Measurements from ENCODE around the gene CNKSR1. TPM values are rescaled to one million over a fixed set of nuclear protein-coding genes. Genes with fewer than 3 reads are reported as not detected.

Gene CNKSR1
- total RNA-seq, 1 donor from 2014 or later = 50.2 TPM

DNA sequence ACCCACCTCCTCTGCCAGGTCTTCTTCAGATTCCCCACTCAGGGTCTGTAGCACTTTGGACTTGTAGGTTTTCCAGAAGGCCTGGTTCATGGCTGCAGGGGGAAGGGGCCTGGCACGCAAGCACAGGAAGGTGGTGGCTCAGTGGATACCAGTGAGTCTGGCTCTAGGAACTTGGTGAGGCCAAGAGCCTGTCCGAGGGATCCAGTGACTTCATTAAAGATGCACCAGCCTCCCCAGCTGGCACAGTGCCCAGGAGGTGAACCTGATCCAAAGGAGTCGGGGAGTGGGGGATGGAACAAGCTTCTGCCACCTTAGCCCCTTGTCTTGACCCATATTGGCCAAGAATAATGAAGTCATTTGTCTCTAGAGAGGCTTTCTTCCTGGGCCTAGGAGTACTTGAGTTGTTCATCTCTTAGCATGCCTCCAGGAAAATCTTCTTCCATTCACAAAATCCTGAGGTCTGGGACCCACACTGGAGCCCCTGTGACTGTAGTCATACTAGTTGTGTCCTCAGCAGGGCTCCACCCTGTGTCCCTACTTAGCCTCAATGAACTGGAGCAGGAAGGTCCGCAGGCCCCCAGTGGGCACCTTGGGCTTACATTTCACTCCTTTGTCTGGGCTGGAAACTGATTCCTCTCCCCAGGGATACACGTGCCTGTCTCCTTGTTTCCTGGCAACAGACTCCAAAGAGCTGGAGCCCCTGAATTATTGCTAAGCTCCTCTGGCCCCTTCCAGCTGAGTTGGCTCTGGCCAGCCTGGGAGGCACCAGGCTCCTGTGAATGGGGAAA is 8.7 kb upstream of the CNKSR1 start, which contains the start of gene C1orf232:
Gene C1orf232 (minus strand): TSS at position 554 of the 788 bp plus-strand sequence. CDS start 464 bp downstream, at position 90.
- Mint-ChIP-seq H3K4me1 (peaks cover 31% of the 10 kb centered on the region), H3K27me3 (ENCODE audit: low read depth) (no peaks in the 10 kb centered on the region), H3K4me3 (peak within 1 kb of the TSS; percentile 87), H3K9me3 (no peaks in the 10 kb centered on the region), H3K36me3 (no peaks in the 10 kb centered on the region), H3K27ac (peak within 1 kb of the TSS; percentile 93)
- TF ChIP-seq, protein P1, sequence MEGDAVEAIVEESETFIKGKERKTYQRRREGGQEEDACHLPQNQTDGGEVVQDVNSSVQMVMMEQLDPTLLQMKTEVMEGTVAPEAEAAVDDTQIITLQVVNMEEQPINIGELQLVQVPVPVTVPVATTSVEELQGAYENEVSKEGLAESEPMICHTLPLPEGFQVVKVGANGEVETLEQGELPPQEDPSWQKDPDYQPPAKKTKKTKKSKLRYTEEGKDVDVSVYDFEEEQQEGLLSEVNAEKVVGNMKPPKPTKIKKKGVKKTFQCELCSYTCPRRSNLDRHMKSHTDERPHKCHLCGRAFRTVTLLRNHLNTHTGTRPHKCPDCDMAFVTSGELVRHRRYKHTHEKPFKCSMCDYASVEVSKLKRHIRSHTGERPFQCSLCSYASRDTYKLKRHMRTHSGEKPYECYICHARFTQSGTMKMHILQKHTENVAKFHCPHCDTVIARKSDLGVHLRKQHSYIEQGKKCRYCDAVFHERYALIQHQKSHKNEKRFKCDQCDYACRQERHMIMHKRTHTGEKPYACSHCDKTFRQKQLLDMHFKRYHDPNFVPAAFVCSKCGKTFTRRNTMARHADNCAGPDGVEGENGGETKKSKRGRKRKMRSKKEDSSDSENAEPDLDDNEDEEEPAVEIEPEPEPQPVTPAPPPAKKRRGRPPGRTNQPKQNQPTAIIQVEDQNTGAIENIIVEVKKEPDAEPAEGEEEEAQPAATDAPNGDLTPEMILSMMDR (IDR thresholded peaks at IDR 0.05; ENCODE audit: unreplicated experiment) = no peak
- no peak for DNase-seq (ENCODE audit: low spot score in 2 of 2, unreplicated experiment in 2 of 2)

DNA sequence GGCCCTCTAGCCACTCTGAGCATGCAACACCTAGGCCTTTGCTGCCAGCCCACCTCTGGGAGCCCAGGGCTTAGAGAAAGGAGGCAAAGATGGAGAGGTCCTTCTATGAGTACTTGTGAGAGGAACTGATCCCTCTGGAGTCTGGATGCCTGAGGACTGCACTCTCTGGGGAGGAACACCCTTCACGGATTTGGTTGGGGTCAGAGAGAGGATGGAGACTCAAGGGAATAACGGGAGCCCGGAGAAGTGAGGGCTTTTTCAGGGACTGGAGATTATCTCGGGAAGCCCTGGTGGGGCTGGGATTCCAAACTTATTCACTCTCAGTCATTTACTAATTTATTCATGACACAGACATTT is 8.1 kb upstream of the CNKSR1 start:
- H3K4me1 Mint-ChIP-seq = peaks cover 31% of the 10 kb centered on the region
- H3K27me3 Mint-ChIP-seq (ENCODE audit: low read depth) = no peaks in the 10 kb centered on the region
- H3K27ac Mint-ChIP-seq = peak overlapping the region; percentile 85
- no peaks in the 10 kb centered on the region for H3K9me3 Mint-ChIP-seq
- no peaks in the 10 kb centered on the region for H3K36me3 Mint-ChIP-seq
- peak overlapping the region; percentile 87 for H3K4me3 Mint-ChIP-seq
- DNase-seq (ENCODE audit: low spot score in 2 of 2, unreplicated experiment in 2 of 2) = no peak
- TF ChIP-seq, protein P1 (IDR thresholded peaks at IDR 0.05; ENCODE audit: unreplicated experiment) = no peak

DNA sequence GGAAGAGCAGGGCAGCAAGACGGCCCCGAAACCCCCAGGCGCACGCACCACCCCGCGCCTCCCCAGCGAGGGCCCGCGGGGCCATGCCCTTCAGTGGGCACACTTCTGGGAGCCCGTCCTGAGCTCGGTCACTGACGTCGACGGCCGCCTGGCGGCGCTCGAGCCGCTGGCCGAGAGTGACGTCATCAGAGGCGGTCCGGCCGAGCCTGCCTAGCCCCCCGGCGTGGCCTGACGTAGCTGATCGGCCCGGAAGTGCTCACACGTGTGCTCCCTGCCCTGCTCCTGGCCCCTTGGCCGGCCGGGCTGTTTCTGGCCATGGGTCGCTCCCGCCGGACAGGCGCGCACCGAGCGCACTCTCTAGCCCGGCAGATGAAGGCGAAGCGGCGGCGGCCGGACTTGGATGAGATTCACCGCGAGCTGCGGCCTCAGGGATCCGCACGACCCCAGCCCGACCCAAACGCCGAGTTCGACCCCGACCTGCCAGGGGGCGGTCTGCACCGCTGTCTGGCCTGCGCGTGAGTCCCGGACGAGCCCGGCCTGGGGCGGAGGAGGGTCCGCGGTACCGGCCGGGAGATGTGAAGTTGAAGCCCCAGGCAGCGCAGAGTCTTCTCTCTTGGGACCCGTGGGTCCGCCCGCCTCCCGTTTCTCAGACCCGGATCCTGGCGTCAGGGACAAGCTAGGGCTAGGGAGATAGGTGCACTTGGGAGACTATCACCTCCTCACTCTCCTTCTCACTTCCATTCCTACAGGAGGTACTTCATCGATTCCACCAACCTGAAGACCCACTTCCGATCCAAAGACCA is 7.4 kb upstream of the CNKSR1 start, which contains the start of gene ZNF593:
Gene ZNF593 (plus strand): TSS at position 240 of the 803 bp plus-strand sequence. CDS start 76 bp downstream, at position 316.
- no peaks in the 10 kb centered on the region for H3K36me3 Mint-ChIP-seq
- peak; percentile 85 to 93 for DNase-seq (ENCODE audit: low spot score in 2 of 2, unreplicated experiment in 2 of 2)
- H3K4me1 Mint-ChIP-seq = peaks cover 25% of the 10 kb centered on the region
- H3K9me3 Mint-ChIP-seq = no peaks in the 10 kb centered on the region
- TF ChIP-seq, protein P1 (IDR thresholded peaks at IDR 0.05; ENCODE audit: unreplicated experiment) = peak; percentile 94
- peak within 1 kb of the TSS; percentile 93 for H3K27ac Mint-ChIP-seq
- no peaks in the 10 kb centered on the region for H3K27me3 Mint-ChIP-seq (ENCODE audit: low read depth)
- peak within 1 kb of the TSS; percentile 87 for H3K4me3 Mint-ChIP-seq

DNA sequence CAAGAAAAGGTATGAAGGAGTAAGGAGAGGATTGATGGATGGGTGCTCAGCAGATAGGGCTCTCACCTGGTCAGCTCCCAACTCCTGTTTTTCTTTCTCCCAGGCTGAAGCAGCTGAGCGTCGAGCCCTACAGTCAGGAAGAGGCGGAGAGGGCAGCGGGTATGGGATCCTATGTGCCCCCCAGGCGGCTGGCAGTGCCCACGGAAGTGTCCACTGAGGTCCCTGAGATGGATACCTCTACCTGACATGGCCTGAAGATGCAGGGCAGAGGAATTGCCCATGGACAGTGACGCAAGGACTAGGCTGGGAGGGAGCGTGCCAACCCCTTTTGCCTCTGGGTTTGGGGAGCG is 6.8 kb upstream of the CNKSR1 start:
- no peaks in the 10 kb centered on the region for H3K9me3 Mint-ChIP-seq
- no peaks in the 10 kb centered on the region for H3K27me3 Mint-ChIP-seq (ENCODE audit: low read depth)
- no peak for DNase-seq (ENCODE audit: low spot score in 2 of 2, unreplicated experiment in 2 of 2)
- H3K36me3 Mint-ChIP-seq = no peaks in the 10 kb centered on the region
- TF ChIP-seq, protein P1 (IDR thresholded peaks at IDR 0.05; ENCODE audit: unreplicated experiment) = no peak
- peak overlapping the region; percentile 61 for H3K27ac Mint-ChIP-seq
- H3K4me3 Mint-ChIP-seq = peak overlapping the region; percentile 87
- H3K4me1 Mint-ChIP-seq = peaks cover 25% of the 10 kb centered on the region

DNA sequence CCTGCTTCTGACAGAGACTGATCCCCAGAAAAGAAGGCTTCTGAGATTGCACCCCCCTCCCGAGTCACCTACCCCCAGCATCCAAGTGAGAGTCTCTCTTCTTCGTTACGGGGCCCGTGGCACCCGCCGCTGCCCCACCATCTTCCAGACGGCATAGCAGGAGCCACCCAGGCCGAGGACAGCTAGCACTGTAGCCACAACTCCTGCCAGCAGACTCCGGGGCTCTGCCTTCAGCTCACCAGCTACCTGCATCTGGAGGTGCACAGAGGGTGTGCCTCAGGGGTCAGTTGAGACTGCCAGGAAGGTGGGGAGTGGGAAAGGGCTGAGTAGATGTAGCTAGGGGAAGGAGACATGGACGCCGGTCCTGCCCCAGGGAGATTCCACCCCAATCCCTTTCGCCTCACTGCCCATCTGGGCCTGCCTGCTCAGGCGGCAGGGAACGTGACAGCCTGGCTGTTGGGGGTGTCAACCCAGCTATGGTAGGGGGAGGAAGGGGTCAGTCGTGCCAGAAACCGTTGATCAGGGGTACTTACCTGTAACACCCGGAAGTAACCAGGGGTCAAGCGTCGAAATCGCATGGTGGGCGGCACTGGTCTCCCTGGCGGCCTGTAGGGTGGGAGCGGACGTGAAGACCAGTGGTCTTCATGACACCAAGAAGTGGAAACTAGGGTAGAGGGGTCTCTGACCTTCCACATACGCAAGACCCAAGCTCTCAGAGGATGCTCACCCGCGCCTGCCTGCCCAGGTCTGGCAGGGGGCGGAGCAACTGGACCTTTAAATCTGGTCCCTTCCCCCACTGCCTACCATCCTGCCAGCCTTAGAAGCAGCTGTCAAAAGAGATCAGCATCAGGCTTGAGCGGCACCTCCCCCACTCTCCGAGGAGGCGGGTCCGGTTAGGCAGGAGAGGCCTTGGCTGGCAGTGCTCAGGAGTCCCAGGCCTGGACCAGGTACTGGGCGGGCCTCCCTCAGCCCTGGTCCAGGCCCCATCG is 5.9 kb upstream of the CNKSR1 start, which contains the start of gene ZNF593OS:
Gene ZNF593OS (minus strand): TSS at position 749 of the 989 bp plus-strand sequence. CDS start 171 bp downstream, at position 578.
- H3K27ac Mint-ChIP-seq = no peak within 1 kb of the TSS
- no peak for DNase-seq (ENCODE audit: low spot score in 2 of 2, unreplicated experiment in 2 of 2)
- H3K27me3 Mint-ChIP-seq (ENCODE audit: low read depth) = no peaks in the 10 kb centered on the region
- TF ChIP-seq, protein P1 (IDR thresholded peaks at IDR 0.05; ENCODE audit: unreplicated experiment) = no peak
- H3K9me3 Mint-ChIP-seq = no peaks in the 10 kb centered on the region
- H3K4me3 Mint-ChIP-seq = peak within 1 kb of the TSS; percentile 87
- H3K4me1 Mint-ChIP-seq = peaks cover 25% of the 10 kb centered on the region
- H3K36me3 Mint-ChIP-seq = no peaks in the 10 kb centered on the region
